Panc1 (cell line): ENCODE results near the gene F3. TPM values are rescaled to one million over a fixed set of nuclear protein-coding genes. Genes with fewer than 3 reads are reported as not detected.

ENCODE experiments used
- ATAC-seq: fragments of 200-7000 bp; cut with Tn5 transposase; 2 replicates; pipeline ENCODE4 v1.9.1; 2020; ENCODE audit warnings: mild to moderate bottlenecking, moderate library complexity
- BruUV-seq: library from RNA; stranded (reverse); fragments of 400-500 nt; replicated peaks from 2 replicates; lab custom pipeline; 2021; lab: Mats Ljungman, UMichigan
- CTCF ChIA-PET: fragments of 300-600 bp; sonication (Branson Sonifier 250); formaldehyde crosslinking; loops from one replicate; lab custom pipeline; 2022; ENCODE audit warnings: antibody characterized with exemption; lab: Charles Lee
- POLR2A ChIA-PET: fragments of 300-600 bp; sonication (Branson Sonifier 250); formaldehyde crosslinking; loops from one replicate; lab custom pipeline; 2022; ENCODE audit warnings: antibody characterized with exemption; lab: Charles Lee
- DNase-seq: peaks from one replicate; pipeline ENCODE4 v3.0.0-alpha.2; 2010; ENCODE audit warnings: low read depth, low spot score
- H3K27ac ChIP-seq: 2 replicates; pipeline ENCODE4 v1.5.1; 2011; ENCODE audit warnings: mild to moderate bottlenecking, low read length, inconsistent platforms
- H3K27me3 ChIP-seq: fragments of 200-500 bp; sonication (Bioruptor generic); 2 replicates; pipeline ENCODE4 v1.6.0; 2014; ENCODE audit warnings: low read length, inconsistent platforms; ENCODE audit not compliant: control insufficient read depth, insufficient read depth
- H3K36me3 ChIP-seq: fragments of 200-500 bp; sonication (Bioruptor generic); 2 replicates; pipeline ENCODE4 v1.5.1; 2014; ENCODE audit warnings: inconsistent platforms, mild to moderate bottlenecking, low read length, moderate library complexity; ENCODE audit not compliant: control insufficient read depth, insufficient read depth
- H3K4me1 ChIP-seq: 2 replicates; pipeline ENCODE4 v1.5.1; 2011; ENCODE audit warnings: inconsistent platforms, mild to moderate bottlenecking, low read length, moderate library complexity; ENCODE audit not compliant: control insufficient read depth, insufficient read depth
- H3K4me3 ChIP-seq, 2 experiments: 2 replicates each; pipeline ENCODE4 v1.5.1; 2011 to 2012; ENCODE audit warnings: low read depth in 2 of 2, low read length in 2 of 2, mild to moderate bottlenecking in 2 of 2, inconsistent platforms in 1 of 2, moderate library complexity in 1 of 2
- H3K9me3 ChIP-seq: fragments of 200-500 bp; sonication (Bioruptor generic); 2 replicates; pipeline ENCODE4 v1.5.1; 2014; ENCODE audit warnings: low read depth, mild to moderate bottlenecking, inconsistent platforms, low read length, moderate library complexity; ENCODE audit not compliant: control insufficient read depth, insufficient read depth
- POLR2AphosphoS5 ChIP-seq: IDR thresholded peaks from 2 replicates; pipeline ENCODE4 v1.6.1; 2012; ENCODE audit warnings: mild to moderate bottlenecking, low read depth, low read length, moderate library complexity
- SIN3A ChIP-seq: IDR thresholded peaks from 2 replicates; pipeline ENCODE4 v1.6.1; 2012; ENCODE audit warnings: low read depth, mild to moderate bottlenecking, low read length, moderate library complexity, borderline replicate concordance; ENCODE audit not compliant: insufficient read depth
- TCF7L2 ChIP-seq: IDR thresholded peaks from 2 replicates; pipeline ENCODE4 v1.6.1; 2011; ENCODE audit warnings: mild to moderate bottlenecking, low read depth, low read length, inconsistent platforms
- in situ Hi-C: cut with HindIII; loops from 2 replicates; pipeline ENCODE4 v1.10.0; 2016; ENCODE audit warnings: low sequenced_read_pairs, low pct_unique_long_range_greater_than_20kb
- intact Hi-C: fragments of 100-400 bp; cut with micrococcal nuclease; formaldehyde crosslinking; loops from one replicate; pipeline ENCODE4 v1.10.0; 2022; ENCODE audit not compliant: unreplicated experiment
- total RNA-seq: library from RNA; stranded (reverse); gene quantifications from one replicate; pipeline ENCODE4 v1.2.1, GENCODE V29; 2021; ENCODE audit not compliant: unreplicated experiment
- TF ChIP-seq, protein P1 (sequence below), 2 experiments: IDR thresholded peaks; 2 replicates each; pipeline ENCODE4 v1.6.1; 2011 to 2012; ENCODE audit warnings: low read depth in 2 of 2, control low read depth in 1 of 2, low read length in 1 of 2, mild to moderate bottlenecking in 1 of 2, moderate library complexity in 1 of 2; ENCODE audit not compliant: insufficient read depth in 1 of 2
- TF ChIP-seq, protein P2 (sequence below): fragments of 450-650 bp; IDR thresholded peaks from 2 replicates; pipeline ENCODE4 v1.5.1; 2017; ENCODE audit warnings: mild to moderate bottlenecking

F3 gene
- total RNA-seq, 1 experiment from 2014 or later: 2.6 TPM

DNA sequence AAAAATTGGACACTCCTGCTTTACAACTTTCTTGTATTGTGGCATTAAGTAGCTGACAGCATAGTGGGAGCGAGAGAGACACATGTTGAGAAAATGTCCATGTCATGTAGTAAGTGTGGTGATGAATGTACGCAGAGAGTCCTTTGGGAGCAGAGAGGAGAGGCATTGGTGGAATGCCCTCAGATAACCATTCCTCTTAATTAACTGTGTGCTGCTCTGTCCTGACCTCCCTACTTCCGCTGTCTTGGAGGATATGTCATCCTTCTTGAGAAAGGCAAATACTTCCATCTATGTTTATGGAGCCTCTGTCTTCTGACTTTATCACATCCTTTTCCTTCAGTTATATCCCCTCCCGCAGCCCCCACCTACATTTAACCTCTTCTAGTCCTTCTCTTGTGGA lies 38.4 kb downstream of the F3 start:
- in situ Hi-C loops: no loop called here
- Histone ChIP-seq H3K4me3 (no peak overlapping the region), H3K27me3 (no peaks in the 10 kb centered on the region), H3K4me1 (no peaks in the 10 kb centered on the region), H3K27ac (no peak overlapping the region), H3K36me3 (peaks cover 3% of the 10 kb centered on the region; the same call in 1 of the 2 replicates), H3K9me3 (no peaks in the 10 kb centered on the region)
- ATAC-seq: no peak
- CTCF ChIA-PET: no interaction called here
- POLR2A ChIA-PET: no interaction called here
- TF ChIP-seq TCF7L2 (no peak), POLR2AphosphoS5 (no peak), SIN3A (no peak)
- TF ChIP-seq, protein P1, sequence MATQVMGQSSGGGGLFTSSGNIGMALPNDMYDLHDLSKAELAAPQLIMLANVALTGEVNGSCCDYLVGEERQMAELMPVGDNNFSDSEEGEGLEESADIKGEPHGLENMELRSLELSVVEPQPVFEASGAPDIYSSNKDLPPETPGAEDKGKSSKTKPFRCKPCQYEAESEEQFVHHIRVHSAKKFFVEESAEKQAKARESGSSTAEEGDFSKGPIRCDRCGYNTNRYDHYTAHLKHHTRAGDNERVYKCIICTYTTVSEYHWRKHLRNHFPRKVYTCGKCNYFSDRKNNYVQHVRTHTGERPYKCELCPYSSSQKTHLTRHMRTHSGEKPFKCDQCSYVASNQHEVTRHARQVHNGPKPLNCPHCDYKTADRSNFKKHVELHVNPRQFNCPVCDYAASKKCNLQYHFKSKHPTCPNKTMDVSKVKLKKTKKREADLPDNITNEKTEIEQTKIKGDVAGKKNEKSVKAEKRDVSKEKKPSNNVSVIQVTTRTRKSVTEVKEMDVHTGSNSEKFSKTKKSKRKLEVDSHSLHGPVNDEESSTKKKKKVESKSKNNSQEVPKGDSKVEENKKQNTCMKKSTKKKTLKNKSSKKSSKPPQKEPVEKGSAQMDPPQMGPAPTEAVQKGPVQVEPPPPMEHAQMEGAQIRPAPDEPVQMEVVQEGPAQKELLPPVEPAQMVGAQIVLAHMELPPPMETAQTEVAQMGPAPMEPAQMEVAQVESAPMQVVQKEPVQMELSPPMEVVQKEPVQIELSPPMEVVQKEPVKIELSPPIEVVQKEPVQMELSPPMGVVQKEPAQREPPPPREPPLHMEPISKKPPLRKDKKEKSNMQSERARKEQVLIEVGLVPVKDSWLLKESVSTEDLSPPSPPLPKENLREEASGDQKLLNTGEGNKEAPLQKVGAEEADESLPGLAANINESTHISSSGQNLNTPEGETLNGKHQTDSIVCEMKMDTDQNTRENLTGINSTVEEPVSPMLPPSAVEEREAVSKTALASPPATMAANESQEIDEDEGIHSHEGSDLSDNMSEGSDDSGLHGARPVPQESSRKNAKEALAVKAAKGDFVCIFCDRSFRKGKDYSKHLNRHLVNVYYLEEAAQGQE (IDR thresholded peaks at IDR 0.05; ENCODE audit: insufficient read depth in 1 of 2, low read depth in 2 of 2, low read length in 1 of 2): no peak
- TF ChIP-seq, protein P2, sequence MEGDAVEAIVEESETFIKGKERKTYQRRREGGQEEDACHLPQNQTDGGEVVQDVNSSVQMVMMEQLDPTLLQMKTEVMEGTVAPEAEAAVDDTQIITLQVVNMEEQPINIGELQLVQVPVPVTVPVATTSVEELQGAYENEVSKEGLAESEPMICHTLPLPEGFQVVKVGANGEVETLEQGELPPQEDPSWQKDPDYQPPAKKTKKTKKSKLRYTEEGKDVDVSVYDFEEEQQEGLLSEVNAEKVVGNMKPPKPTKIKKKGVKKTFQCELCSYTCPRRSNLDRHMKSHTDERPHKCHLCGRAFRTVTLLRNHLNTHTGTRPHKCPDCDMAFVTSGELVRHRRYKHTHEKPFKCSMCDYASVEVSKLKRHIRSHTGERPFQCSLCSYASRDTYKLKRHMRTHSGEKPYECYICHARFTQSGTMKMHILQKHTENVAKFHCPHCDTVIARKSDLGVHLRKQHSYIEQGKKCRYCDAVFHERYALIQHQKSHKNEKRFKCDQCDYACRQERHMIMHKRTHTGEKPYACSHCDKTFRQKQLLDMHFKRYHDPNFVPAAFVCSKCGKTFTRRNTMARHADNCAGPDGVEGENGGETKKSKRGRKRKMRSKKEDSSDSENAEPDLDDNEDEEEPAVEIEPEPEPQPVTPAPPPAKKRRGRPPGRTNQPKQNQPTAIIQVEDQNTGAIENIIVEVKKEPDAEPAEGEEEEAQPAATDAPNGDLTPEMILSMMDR: no peak
- intact Hi-C loops: no loop called here
- no TSS peak for BruUV-seq
- no peak for DNase-seq

DNA sequence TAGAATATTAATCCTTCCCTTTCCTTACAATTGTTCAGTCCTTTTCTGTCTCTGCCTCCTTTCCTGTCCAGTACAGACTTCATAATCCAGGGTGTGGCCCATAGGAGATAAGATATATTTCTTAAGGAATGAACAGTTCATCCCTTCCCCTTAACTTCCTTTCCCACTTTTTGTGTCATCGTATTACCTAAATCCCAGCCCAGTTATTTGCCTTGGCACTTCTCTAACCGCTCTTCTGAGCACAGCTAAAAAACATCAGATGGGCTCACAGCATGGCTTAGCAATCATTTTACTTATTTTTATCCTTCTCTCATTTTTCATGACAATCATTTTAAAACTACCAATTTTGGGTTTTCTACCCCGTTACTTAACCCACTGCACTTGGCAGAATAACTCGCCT lies 39.6 kb downstream of the F3 start:
- intact Hi-C loops: no loop called here
- Histone ChIP-seq H3K4me3 (no peak overlapping the region), H3K36me3 (peaks cover 3% of the 10 kb centered on the region; the same call in 1 of the 2 replicates), H3K4me1 (no peaks in the 10 kb centered on the region), H3K27ac (no peak overlapping the region), H3K9me3 (no peaks in the 10 kb centered on the region), H3K27me3 (no peaks in the 10 kb centered on the region)
- in situ Hi-C loops: no loop called here
- BruUV-seq: no TSS peak
- no peak for DNase-seq
- ChIA-PET POLR2A (no interaction called here), CTCF (no interaction called here)
- ATAC-seq: no peak
- TF ChIP-seq POLR2AphosphoS5: no peak
- TF ChIP-seq SIN3A: no peak
- TF ChIP-seq TCF7L2: no peak
- TF ChIP-seq, protein P1 (IDR thresholded peaks at IDR 0.05; ENCODE audit: insufficient read depth in 1 of 2, low read depth in 2 of 2, low read length in 1 of 2): no peak
